Mesothelial cell of epicardium (in vitro differentiated cells): Measurements from ENCODE around the gene ERMN. TPM values are rescaled to one million over a fixed set of nuclear protein-coding genes. Genes with fewer than 3 reads are reported as not detected.

Source experiments
- DNase-seq, 2 experiments: peaks; one replicate each; pipeline ENCODE4 v3.0.0; 2021; ENCODE audit warnings: low spot score in 2 of 2; ENCODE audit not compliant: unreplicated experiment in 2 of 2
- H3K27ac Mint-ChIP-seq: 2 replicates; pipeline ENCODE4 v1.8.0; 2021; ENCODE audit warnings: mixed read lengths
- H3K27me3 Mint-ChIP-seq: 2 replicates; pipeline ENCODE4 v1.8.0; 2021; ENCODE audit warnings: low read depth, mixed read lengths
- H3K36me3 Mint-ChIP-seq: 2 replicates; pipeline ENCODE4 v1.8.0; 2021; ENCODE audit warnings: mixed read lengths
- H3K4me1 Mint-ChIP-seq: 2 replicates; pipeline ENCODE4 v1.8.0; 2021; ENCODE audit warnings: mixed read lengths
- H3K4me3 Mint-ChIP-seq: 2 replicates; pipeline ENCODE4 v1.8.0; 2021; ENCODE audit warnings: mild to moderate bottlenecking, moderate library complexity, mixed read lengths
- H3K9me3 Mint-ChIP-seq: 2 replicates; pipeline ENCODE4 v1.8.0; 2021; ENCODE audit warnings: mixed read lengths
- total RNA-seq: library from RNA; stranded (reverse); gene quantifications from 3 replicates; pipeline ENCODE4 v1.2.1, GENCODE V29; 2021
- TF ChIP-seq, protein P1 (sequence below): fragments of 200-600 bp; sonication (generic); IDR thresholded peaks from one replicate; pipeline ENCODE4 v1.5.0; 2021; ENCODE audit warnings: antibody characterized with exemption; ENCODE audit not compliant: unreplicated experiment

The ERMN gene
- total RNA-seq, 1 donor from 2014 or later, result not detected

DNA sequence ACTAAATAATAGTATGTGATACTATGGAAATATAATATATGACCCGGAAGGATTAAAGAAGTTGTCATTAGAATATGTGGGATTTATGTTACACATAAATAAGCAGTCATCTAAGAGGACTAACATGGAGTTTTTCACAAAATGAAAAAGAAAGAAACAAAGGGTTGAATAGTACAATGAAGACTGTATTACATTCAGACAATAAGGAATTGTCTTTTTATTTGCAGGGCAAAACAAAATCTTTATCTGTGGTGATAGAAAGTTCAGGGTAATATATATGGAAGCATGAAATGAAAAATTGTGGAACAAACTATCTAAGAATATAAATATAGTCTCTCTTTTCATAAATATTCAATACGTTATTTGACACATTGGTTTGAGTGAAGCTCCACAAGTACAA is 5.8 kb downstream of the ERMN start:
- no peaks in the 10 kb centered on the region for H3K36me3 Mint-ChIP-seq
- no peaks in the 10 kb centered on the region for H3K4me1 Mint-ChIP-seq
- no peak overlapping the region for H3K27ac Mint-ChIP-seq
- H3K27me3 Mint-ChIP-seq, result peaks cover 1% of the 10 kb centered on the region
- no peaks in the 10 kb centered on the region for H3K9me3 Mint-ChIP-seq
- TF ChIP-seq, protein P1, sequence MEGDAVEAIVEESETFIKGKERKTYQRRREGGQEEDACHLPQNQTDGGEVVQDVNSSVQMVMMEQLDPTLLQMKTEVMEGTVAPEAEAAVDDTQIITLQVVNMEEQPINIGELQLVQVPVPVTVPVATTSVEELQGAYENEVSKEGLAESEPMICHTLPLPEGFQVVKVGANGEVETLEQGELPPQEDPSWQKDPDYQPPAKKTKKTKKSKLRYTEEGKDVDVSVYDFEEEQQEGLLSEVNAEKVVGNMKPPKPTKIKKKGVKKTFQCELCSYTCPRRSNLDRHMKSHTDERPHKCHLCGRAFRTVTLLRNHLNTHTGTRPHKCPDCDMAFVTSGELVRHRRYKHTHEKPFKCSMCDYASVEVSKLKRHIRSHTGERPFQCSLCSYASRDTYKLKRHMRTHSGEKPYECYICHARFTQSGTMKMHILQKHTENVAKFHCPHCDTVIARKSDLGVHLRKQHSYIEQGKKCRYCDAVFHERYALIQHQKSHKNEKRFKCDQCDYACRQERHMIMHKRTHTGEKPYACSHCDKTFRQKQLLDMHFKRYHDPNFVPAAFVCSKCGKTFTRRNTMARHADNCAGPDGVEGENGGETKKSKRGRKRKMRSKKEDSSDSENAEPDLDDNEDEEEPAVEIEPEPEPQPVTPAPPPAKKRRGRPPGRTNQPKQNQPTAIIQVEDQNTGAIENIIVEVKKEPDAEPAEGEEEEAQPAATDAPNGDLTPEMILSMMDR, result no peak
- no peak overlapping the region for H3K4me3 Mint-ChIP-seq
- DNase-seq, result no peak

- Mint-ChIP-seq H3K9me3 (no peaks in the 10 kb centered on the region), H3K27me3 (peaks cover 1% of the 10 kb centered on the region), H3K4me1 (no peaks in the 10 kb centered on the region), H3K36me3 (no peaks in the 10 kb centered on the region), H3K4me3 (no peak overlapping the region), H3K27ac (no peak overlapping the region)
- no peak for DNase-seq
- TF ChIP-seq, protein P1, result no peak
Observed at GRCh38 chr2:157318884-157319283, 6.7 kb downstream of the ERMN start.

DNA sequence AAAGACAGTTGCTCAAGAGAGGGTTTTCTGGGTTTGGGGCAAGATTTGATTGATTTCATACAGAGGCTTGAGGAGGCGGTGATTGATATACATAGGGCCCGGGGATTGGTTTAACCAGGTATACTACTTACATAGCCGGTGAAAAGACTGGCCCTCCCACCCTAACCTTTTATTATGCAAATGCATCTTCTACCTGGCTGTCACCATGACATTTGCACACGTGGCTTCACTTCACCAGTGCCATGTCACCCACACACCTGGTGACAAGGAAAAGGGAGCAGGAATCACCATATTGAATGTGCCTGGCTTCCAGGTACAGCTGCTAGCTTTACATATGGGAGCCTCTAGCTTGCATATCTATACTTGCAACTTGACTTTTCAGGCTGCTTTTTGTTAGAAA is 9.7 kb downstream of the ERMN start:
- no peaks in the 10 kb centered on the region for H3K4me1 Mint-ChIP-seq

DNA sequence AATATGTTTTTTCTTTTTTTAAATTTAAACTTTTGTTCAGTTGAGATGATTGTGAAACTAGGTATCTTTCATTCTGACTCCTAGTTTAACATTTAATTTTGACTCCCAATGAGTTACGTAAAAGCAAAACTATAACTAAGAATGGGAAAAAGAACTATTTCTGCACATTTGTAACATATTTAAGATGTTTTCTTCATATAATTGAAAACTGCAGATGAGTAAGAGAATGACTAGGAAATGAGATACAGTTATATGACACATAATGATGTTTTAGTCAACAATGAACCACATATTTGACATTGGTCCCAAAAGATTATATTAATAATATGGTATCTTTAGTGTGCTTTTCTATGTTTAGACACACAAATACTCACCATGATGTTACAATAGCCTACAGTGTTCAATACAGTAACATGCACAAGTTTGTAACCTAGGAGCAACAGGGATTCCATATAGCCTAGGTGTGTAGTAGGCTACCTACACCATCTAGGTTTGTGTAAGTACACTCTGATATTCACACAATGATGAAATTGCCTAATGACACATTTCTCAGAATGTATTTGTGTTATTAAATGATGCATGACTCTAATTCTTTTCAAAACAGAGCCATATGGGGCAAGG is 12.6 kb downstream of the ERMN start:
- DNase-seq, result no peak
- H3K4me1 Mint-ChIP-seq, result no peaks in the 10 kb centered on the region

More for the DNA sequence above, 9.7 kb downstream of the ERMN start:
- no peaks in the 10 kb centered on the region for H3K36me3 Mint-ChIP-seq
- TF ChIP-seq, protein P1, result no peak
- H3K9me3 Mint-ChIP-seq, result no peaks in the 10 kb centered on the region
- H3K27ac Mint-ChIP-seq, result no peak overlapping the region
- H3K27me3 Mint-ChIP-seq, result peaks cover 1% of the 10 kb centered on the region
- DNase-seq, result no peak
- no peak overlapping the region for H3K4me3 Mint-ChIP-seq

GRCh38 chr2:157311706-157312105 is 13.9 kb downstream of the ERMN start:
- H3K4me3 Mint-ChIP-seq, result no peak overlapping the region
- no peaks in the 10 kb centered on the region for H3K9me3 Mint-ChIP-seq
- peaks cover 6% of the 10 kb centered on the region for H3K27me3 Mint-ChIP-seq
- H3K27ac Mint-ChIP-seq, result no peak overlapping the region
- TF ChIP-seq, protein P1, result no peak
- H3K36me3 Mint-ChIP-seq, result no peaks in the 10 kb centered on the region
- no peak for DNase-seq
- no peaks in the 10 kb centered on the region for H3K4me1 Mint-ChIP-seq

More for the DNA sequence above, 12.6 kb downstream of the ERMN start:
- no peak overlapping the region for H3K4me3 Mint-ChIP-seq
- peaks cover 6% of the 10 kb centered on the region for H3K27me3 Mint-ChIP-seq
- H3K27ac Mint-ChIP-seq, result no peak overlapping the region
- no peaks in the 10 kb centered on the region for H3K36me3 Mint-ChIP-seq
- TF ChIP-seq, protein P1, result no peak
- no peaks in the 10 kb centered on the region for H3K9me3 Mint-ChIP-seq
